ENCODE data around the gene CEP72. TPM values are rescaled to one million over a fixed set of nuclear protein-coding genes. Genes with fewer than 3 reads are reported as not detected.

The CEP72 gene
- total RNA-seq (10 to 100 TPM; 27.5 to 28.8 TPM), polyA plus RNA-seq (1 to 10 TPM; 2.8 to 6.4 (median 4.1) TPM), total RNA-seq (7.9 to 17.5 (median 16.4) reads per million in 6 experiments)

- POLR2A ChIA-PET: interaction anchor here (2.4 kb wide), 1 partner anchor 139 kb away, joined by 15 read pairs; no protein-coding TSS in a partner anchor
- Mint-ChIP-seq H3K36me3 (peaks cover 0 to 9% (median 2%) of the 10 kb centered on the region in 3 donors), H3K4me3 (peak within 1 kb of the TSS; percentile 81 to 98 (median 94)), H3K4me1 (peaks cover 37 to 67% (median 56%) of the 10 kb centered on the region in 4 donors), H3K9me3 (peaks cover 0 to 2% (median 0%) of the 10 kb centered on the region in 9 donors), H3K27me3 (peaks cover 0 to 17% (median 10%) of the 10 kb centered on the region in 5 donors), H3K27ac (peak within 1 kb of the TSS; percentile 37 to 94 (median 87))
- DNase-seq: peak; percentile 80 to 96 (median 90)
- peak; percentile 92 to 95 for ATAC-seq
Measured at GRCh38 chr5:611731-612486, at the start of gene CEP72. TSS of gene CEP72 (plus strand) at chr5:612340. CDS start at chr5:612362, 22 bp downstream.

GRCh38 chr5:565782-566440, 46.2 kb upstream of the CEP72 start:
- Mint-ChIP-seq H3K27ac (no peak overlapping the region), H3K4me3 (no peak overlapping the region), H3K4me1 (peaks cover 0 to 2% (median 0%) of the 10 kb centered on the region in 4 donors), H3K27me3 (peaks cover 5 to 40% (median 23%) of the 10 kb centered on the region in 5 donors), H3K36me3 (no peaks in the 10 kb centered on the region), H3K9me3 (no peaks in the 10 kb centered on the region)
- POLR2A ChIA-PET: interaction anchor here (0.5 to 0.6 kb wide), 2 partner anchors 39 to 119 kb away, joined by 3 read pairs; no protein-coding TSS in a partner anchor
- no peak for ATAC-seq
- DNase-seq: no peak

- Mint-ChIP-seq H3K4me3 (no peak overlapping the region), H3K36me3 (no peaks in the 10 kb centered on the region), H3K4me1 (peaks cover 0 to 2% (median 0%) of the 10 kb centered on the region in 4 donors), H3K27ac (peak overlapping the region in 1 of 10 donors; percentile 68), H3K27me3 (peaks cover 5 to 37% (median 23%) of the 10 kb centered on the region in 5 donors), H3K9me3 (no peaks in the 10 kb centered on the region)
- DNase-seq: no peak
- POLR2A ChIA-PET: no interaction called here
- no peak for ATAC-seq
Measured at GRCh38 chr5:566636-567309, 45.4 kb upstream of the CEP72 start.

- Mint-ChIP-seq H3K27ac (no peak overlapping the region), H3K36me3 (no peaks in the 10 kb centered on the region), H3K4me3 (no peak overlapping the region), H3K4me1 (peaks cover 0 to 2% (median 0%) of the 10 kb centered on the region in 4 donors), H3K27me3 (peaks cover 5 to 37% (median 27%) of the 10 kb centered on the region in 5 donors), H3K9me3 (no peaks in the 10 kb centered on the region)
- DNase-seq (no peak), ATAC-seq (no peak)
- POLR2A ChIA-PET: no interaction called here
Measured at GRCh38 chr5:567664-568060, 44.5 kb upstream of the CEP72 start.

GRCh38 chr5:568061-568781, 43.9 kb upstream of the CEP72 start:
- POLR2A ChIA-PET: no interaction called here
- no peak overlapping the region for H3K27ac Mint-ChIP-seq

GRCh38 chr5:568809-569208, 43.3 kb upstream of the CEP72 start:
- H3K9me3 Mint-ChIP-seq: no peaks in the 10 kb centered on the region
- H3K27me3 Mint-ChIP-seq: peaks cover 8 to 37% (median 27%) of the 10 kb centered on the region in 5 donors
- H3K4me3 Mint-ChIP-seq: no peak overlapping the region
- no peaks in the 10 kb centered on the region for H3K36me3 Mint-ChIP-seq
- ATAC-seq (no peak), DNase-seq (no peak)
- H3K27ac Mint-ChIP-seq: no peak overlapping the region
- H3K4me1 Mint-ChIP-seq: peaks cover 0 to 2% (median 0%) of the 10 kb centered on the region in 4 donors
- POLR2A ChIA-PET: no interaction called here

More at GRCh38 chr5:568061-568781, 43.9 kb upstream of the CEP72 start:
- H3K36me3 Mint-ChIP-seq: no peaks in the 10 kb centered on the region
- peaks cover 5 to 37% (median 27%) of the 10 kb centered on the region in 5 donors for H3K27me3 Mint-ChIP-seq
- H3K9me3 Mint-ChIP-seq: no peaks in the 10 kb centered on the region
- peaks cover 0 to 2% (median 0%) of the 10 kb centered on the region in 4 donors for H3K4me1 Mint-ChIP-seq
- no peak overlapping the region for H3K4me3 Mint-ChIP-seq
- ATAC-seq (no peak), DNase-seq (no peak)

- H3K27ac Mint-ChIP-seq: no peak overlapping the region
- ATAC-seq (no peak), DNase-seq (no peak)
- no peak overlapping the region for H3K4me3 Mint-ChIP-seq
- peaks cover 8 to 42% (median 28%) of the 10 kb centered on the region in 5 donors for H3K27me3 Mint-ChIP-seq
- POLR2A ChIA-PET: no interaction called here
- peaks cover 0 to 2% (median 0%) of the 10 kb centered on the region in 4 donors for H3K4me1 Mint-ChIP-seq
- H3K36me3 Mint-ChIP-seq: no peaks in the 10 kb centered on the region
- H3K9me3 Mint-ChIP-seq: peaks cover 0 to 2% (median 0%) of the 10 kb centered on the region in 9 donors
Measured at GRCh38 chr5:569358-569867, 42.7 kb upstream of the CEP72 start.

- ATAC-seq (no peak), DNase-seq (no peak)
- Mint-ChIP-seq H3K36me3 (peaks cover 0 to 2% (median 0%) of the 10 kb centered on the region in 3 donors), H3K4me3 (no peak overlapping the region), H3K4me1 (peaks cover 0 to 2% (median 0%) of the 10 kb centered on the region in 4 donors), H3K27me3 (peaks cover 13 to 47% (median 33%) of the 10 kb centered on the region in 5 donors), H3K27ac (no peak overlapping the region), H3K9me3 (peaks cover 0 to 7% (median 2%) of the 10 kb centered on the region in 9 donors)
- POLR2A ChIA-PET: no interaction called here
Measured at GRCh38 chr5:569868-570361, 42.2 kb upstream of the CEP72 start.

GRCh38 chr5:570446-570845, 41.7 kb upstream of the CEP72 start:
- POLR2A ChIA-PET: no interaction called here
- Mint-ChIP-seq H3K4me1 (peaks cover 0 to 2% (median 0%) of the 10 kb centered on the region in 4 donors), H3K27ac (no peak overlapping the region), H3K27me3 (peaks cover 18 to 52% (median 37%) of the 10 kb centered on the region in 5 donors), H3K36me3 (peaks cover 0 to 7% (median 0%) of the 10 kb centered on the region in 3 donors), H3K9me3 (peaks cover 0 to 11% (median 8%) of the 10 kb centered on the region in 9 donors), H3K4me3 (no peak overlapping the region)
- ATAC-seq: no peak
- DNase-seq: no peak

GRCh38 chr5:570886-571285, 41.3 kb upstream of the CEP72 start:
- H3K36me3 Mint-ChIP-seq: peaks cover 2 to 11% (median 3%) of the 10 kb centered on the region in 3 donors
- DNase-seq: no peak
- ATAC-seq: no peak
- peaks cover 1 to 16% (median 12%) of the 10 kb centered on the region in 9 donors for H3K9me3 Mint-ChIP-seq
- POLR2A ChIA-PET: no interaction called here
- peaks cover 0 to 2% (median 0%) of the 10 kb centered on the region in 4 donors for H3K4me1 Mint-ChIP-seq
- no peak overlapping the region for H3K27ac Mint-ChIP-seq
- H3K27me3 Mint-ChIP-seq: peaks cover 22 to 56% (median 40%) of the 10 kb centered on the region in 5 donors
- H3K4me3 Mint-ChIP-seq: no peak overlapping the region

GRCh38 chr5:571791-572190, 40.3 kb upstream of the CEP72 start:
- Mint-ChIP-seq H3K36me3 (peaks cover 3 to 18% (median 4%) of the 10 kb centered on the region in 3 donors), H3K4me1 (no peaks in the 10 kb centered on the region), H3K27me3 (peaks cover 27 to 56% (median 37%) of the 10 kb centered on the region in 5 donors), H3K4me3 (no peak overlapping the region), H3K9me3 (peaks cover 6 to 22% (median 19%) of the 10 kb centered on the region in 9 donors), H3K27ac (no peak overlapping the region)
- ATAC-seq: no peak
- POLR2A ChIA-PET: no interaction called here
- DNase-seq: no peak
